Mucosa of gallbladder (tissue), 1 donor: Measurements from ENCODE around the gene CAPN15. TPM values are rescaled to one million over a fixed set of nuclear protein-coding genes. Genes with fewer than 3 reads are reported as not detected.
"Not testable (repeated sequence)": the region's sequence is repeated elsewhere in the genome, so short reads cannot be mapped to it uniquely, and the experiment has no call there.

Experiments used
- DNase-seq: peaks from one replicate; pipeline ENCODE4 v3.0.0-alpha.2; 2020; ENCODE audit warnings: low spot score
- total RNA-seq: library from RNA; stranded (reverse); gene quantifications from one replicate; pipeline ENCODE4 v1.2.1, GENCODE V29; 2021
- donor health status: DM: no; HTN: no; CAD: no.

The CAPN15 gene
- total RNA-seq, 1 donor from 2014 or later, result 75.4 TPM

- no peak for DNase-seq
These were observed 64.5 kb downstream of the CAPN15 start for GRCh38 chr16:591892-592517.

- peak; percentile 58 for DNase-seq
These were observed 65.2 kb downstream of the CAPN15 start for GRCh38 chr16:592518-593306.

GRCh38 chr16:593406-593805 lies 65.9 kb downstream of the CAPN15 start:
- peak; percentile 81 for DNase-seq

GRCh38 chr16:593807-594206 lies 66.3 kb downstream of the CAPN15 start:
- no peak for DNase-seq

- no peak for DNase-seq
These were observed 67.6 kb downstream of the CAPN15 start for GRCh38 chr16:595094-595528.

GRCh38 chr16:595942-596735 lies 68.6 kb downstream of the CAPN15 start:
- DNase-seq, result peak; percentile 41

- no peak for DNase-seq
These were observed 69.2 kb downstream of the CAPN15 start for GRCh38 chr16:596736-597060.

- DNase-seq, result not testable (repeated sequence)
These were observed 70.1 kb downstream of the CAPN15 start for GRCh38 chr16:597655-598054.

- no peak for DNase-seq
These were observed 71.6 kb downstream of the CAPN15 start for GRCh38 chr16:598823-599739.

GRCh38 chr16:600781-601180 lies 73.3 kb downstream of the CAPN15 start:
- no peak for DNase-seq

GRCh38 chr16:603933-604332 lies 76.4 kb downstream of the CAPN15 start:
- no peak for DNase-seq

Other genes starting within 250 kb of the CAPN15 start
- 2.6 TPM for gene ARHGDIG, start 247.1 kb upstream of the CAPN15 start, total RNA-seq
- gene PDIA2, start 244.5 kb upstream of the CAPN15 start, total RNA-seq, result 1.3 TPM
- 29.2 TPM for gene AXIN1, start 175.0 kb upstream of the CAPN15 start, total RNA-seq
- 52.9 TPM for gene MRPL28, start 157.2 kb upstream of the CAPN15 start, total RNA-seq
- gene PGAP6, start 145.7 kb upstream of the CAPN15 start, total RNA-seq, result 85.7 TPM
- gene NME4, start 130.5 kb upstream of the CAPN15 start, total RNA-seq, result 105 TPM
- gene DECR2, start 125.8 kb upstream of the CAPN15 start, total RNA-seq, result 36.8 TPM
- 58.5 TPM for gene RAB11FIP3, start 102.1 kb upstream of the CAPN15 start, total RNA-seq
- not detected for gene PRR35, start 32.7 kb downstream of the CAPN15 start, total RNA-seq
- gene NHLRC4, start 39.3 kb downstream of the CAPN15 start, total RNA-seq, result 1.2 TPM
- gene PIGQ, start 42.3 kb downstream of the CAPN15 start, total RNA-seq, result 117 TPM
- 33.1 TPM for gene RAB40C, start 62.4 kb downstream of the CAPN15 start, total RNA-seq
- 1.7 TPM for gene WFIKKN1, start 103.3 kb downstream of the CAPN15 start, total RNA-seq
- 69.3 TPM for gene METTL26, start 108.6 kb downstream of the CAPN15 start, total RNA-seq
- 67.6 TPM for gene MCRIP2, start 114.1 kb downstream of the CAPN15 start, total RNA-seq
- 62.4 TPM for gene WDR90, start 121.7 kb downstream of the CAPN15 start, total RNA-seq
- 125 TPM for gene RHOT2, start 140.4 kb downstream of the CAPN15 start, total RNA-seq
- gene RHBDL1, start 148.0 kb downstream of the CAPN15 start, total RNA-seq, result 5.5 TPM
- gene STUB1, start 152.7 kb downstream of the CAPN15 start, total RNA-seq, result 125 TPM
- 66.7 TPM for gene JMJD8, start 156.6 kb downstream of the CAPN15 start, total RNA-seq
- 14.8 TPM for gene WDR24, start 162.7 kb downstream of the CAPN15 start, total RNA-seq
- gene FBXL16, start 178.1 kb downstream of the CAPN15 start, total RNA-seq, result 0.78 TPM
- 62.0 TPM for gene METRN, start 187.4 kb downstream of the CAPN15 start, total RNA-seq
- 54.7 TPM for gene ANTKMT, start 193.4 kb downstream of the CAPN15 start, total RNA-seq
- 3.3 TPM for gene CCDC78, start 198.7 kb downstream of the CAPN15 start, total RNA-seq
- 13.4 TPM for gene HAGHL, start 199.4 kb downstream of the CAPN15 start, total RNA-seq
- 47.1 TPM for gene CIAO3, start 213.3 kb downstream of the CAPN15 start, total RNA-seq
- 53.1 TPM for gene MSLN, start 233.0 kb downstream of the CAPN15 start, total RNA-seq